ENCODE measurements around the gene SLC35G1.
A peak's percentile ranks its signal among the peaks of the same experiment; 100 is the strongest.

The SLC35G1 gene

GRCh38 chr10:93879273-93879672 is 14.5 kb upstream of the SLC35G1 start:
- no peak for DNase-seq

GRCh38 chr10:93894516-93895378 is 969 bp downstream of the SLC35G1 start:
- no peak for DNase-seq

GRCh38 chr10:93897070-93897780 is 3.4 kb downstream of the SLC35G1 start:
- DNase-seq: no peak

- DNase-seq: no peak
Observed at GRCh38 chr10:93899109-93899508, 5.3 kb downstream of the SLC35G1 start.

GRCh38 chr10:93903051-93903450 is 9.3 kb downstream of the SLC35G1 start:
- DNase-seq: no peak

GRCh38 chr10:93904901-93905300 is 11.1 kb downstream of the SLC35G1 start:
- peak; percentile 88 for DNase-seq

- DNase-seq: no peak
Observed at GRCh38 chr10:93907059-93907458, 13.3 kb downstream of the SLC35G1 start.

GRCh38 chr10:93911866-93912265 is 18.1 kb downstream of the SLC35G1 start:
- DNase-seq: no peak

GRCh38 chr10:93912444-93912843 is 18.7 kb downstream of the SLC35G1 start:
- no peak for DNase-seq

- no peak for DNase-seq
Observed at GRCh38 chr10:93913706-93914105, 19.9 kb downstream of the SLC35G1 start.

- DNase-seq: peak; percentile 32
Observed at GRCh38 chr10:93915598-93915997, 21.8 kb downstream of the SLC35G1 start.

GRCh38 chr10:93916257-93917063 is 22.7 kb downstream of the SLC35G1 start:
- peak; percentile 28 for DNase-seq

- DNase-seq: no peak
Observed at GRCh38 chr10:93917064-93917391, 23.2 kb downstream of the SLC35G1 start.

GRCh38 chr10:93917821-93918220 is 24.0 kb downstream of the SLC35G1 start:
- no peak for DNase-seq

GRCh38 chr10:93921338-93921737 is 27.6 kb downstream of the SLC35G1 start:
- no peak for DNase-seq

GRCh38 chr10:93926613-93927012 is 32.8 kb downstream of the SLC35G1 start:
- DNase-seq: no peak

GRCh38 chr10:93938140-93938539 is 44.4 kb downstream of the SLC35G1 start:
- DNase-seq: no peak

GRCh38 chr10:93940881-93941280 is 47.1 kb downstream of the SLC35G1 start:
- DNase-seq: no peak

GRCh38 chr10:93941606-93942005 is 47.8 kb downstream of the SLC35G1 start:
- DNase-seq: no peak

- no peak for DNase-seq
Observed at GRCh38 chr10:93945819-93946218, 52.0 kb downstream of the SLC35G1 start.

GRCh38 chr10:93947055-93947454 is 53.3 kb downstream of the SLC35G1 start:
- no peak for DNase-seq

- no peak for DNase-seq
Observed at GRCh38 chr10:93947524-93947923, 53.7 kb downstream of the SLC35G1 start.

GRCh38 chr10:93951905-93952304 is 58.1 kb downstream of the SLC35G1 start:
- DNase-seq: no peak

Measured in NCI-H2029 treated with DMSO at 0.1 percent for 48 hours (cell line).